ENCODE data around the gene C6orf62.
"Not testable (repeated sequence)": the region's sequence is repeated elsewhere in the genome, so short reads cannot be mapped to it uniquely, and the experiment has no call there.

C6orf62 gene

GRCh38 chr6:24742216-24742738 is 23.3 kb upstream of the C6orf62 start:
- no peak for DNase-seq (ENCODE audit: low spot score)

GRCh38 chr6:24740861-24741260 is 21.9 kb upstream of the C6orf62 start:
- no peak for DNase-seq (ENCODE audit: low spot score)

GRCh38 chr6:24738741-24739140 is 19.8 kb upstream of the C6orf62 start:
- no peak for DNase-seq (ENCODE audit: low spot score)

- not testable (repeated sequence) for DNase-seq (ENCODE audit: low spot score)
Observed at GRCh38 chr6:24734710-24735109, 15.8 kb upstream of the C6orf62 start.

- no peak for DNase-seq (ENCODE audit: low spot score)
Observed at GRCh38 chr6:24734166-24734565, 15.2 kb upstream of the C6orf62 start.

GRCh38 chr6:24731456-24732134 is 12.6 kb upstream of the C6orf62 start:
- DNase-seq (ENCODE audit: low spot score), result not testable (repeated sequence)

GRCh38 chr6:24730653-24731052 is 11.7 kb upstream of the C6orf62 start:
- DNase-seq (ENCODE audit: low spot score), result not testable (repeated sequence)

GRCh38 chr6:24723270-24723669 is 4.3 kb upstream of the C6orf62 start:
- DNase-seq (ENCODE audit: low spot score), result no peak

GRCh38 chr6:24721461-24722215 is 2.7 kb upstream of the C6orf62 start:
- peak; percentile 54 for DNase-seq (ENCODE audit: low spot score)

GRCh38 chr6:24720604-24721460 is 1.9 kb upstream of the C6orf62 start:
- DNase-seq (ENCODE audit: low spot score), result peak; percentile 84

- DNase-seq (ENCODE audit: low spot score), result peak; percentile 16
Observed at GRCh38 chr6:24720131-24720603, 1.2 kb upstream of the C6orf62 start.

GRCh38 chr6:24718449-24719124 is 367 bp downstream of the C6orf62 start:
- DNase-seq (ENCODE audit: low spot score), result no peak

GRCh38 chr6:24716602-24717148 is 2.3 kb downstream of the C6orf62 start:
- DNase-seq (ENCODE audit: low spot score), result not testable (repeated sequence)

GRCh38 chr6:24710519-24711303 is 8.2 kb downstream of the C6orf62 start:
- no peak for DNase-seq (ENCODE audit: low spot score)

- DNase-seq (ENCODE audit: low spot score), result no peak
Observed at GRCh38 chr6:24709014-24709711, 9.8 kb downstream of the C6orf62 start.

GRCh38 chr6:24708612-24709011 is 10.3 kb downstream of the C6orf62 start:
- no peak for DNase-seq (ENCODE audit: low spot score)

GRCh38 chr6:24704468-24704867 is 14.5 kb downstream of the C6orf62 start:
- no peak for DNase-seq (ENCODE audit: low spot score)

- no peak for DNase-seq (ENCODE audit: low spot score)
Observed at GRCh38 chr6:24702720-24703282, 16.2 kb downstream of the C6orf62 start.

- DNase-seq (ENCODE audit: low spot score), result no peak
Observed at GRCh38 chr6:24699521-24700359, 19.2 kb downstream of the C6orf62 start.

Measured in HuH-7 (cell line).